Activated naive CD4-positive, alpha-beta T cell treated with anti-CD3 and anti-CD28 coated beads, Interleukin-2, amount 10 ng/mL, durations not matched to agents 7 days and 5 days (primary cell): Measurements from ENCODE around the gene RIT1.

Source experiments
- CTCF ChIA-PET: fragments of 350-600 bp; sonication (Branson Sonifier 250); formaldehyde crosslinking; loops from one replicate; lab custom pipeline; 2021; ENCODE audit warnings: antibody characterized with exemption; lab: Charles Lee
- DNase-seq: peaks from one replicate; pipeline ENCODE4 v3.0.0-alpha.2; 2020
- H3K27ac Mint-ChIP-seq: one replicate; pipeline ENCODE4 v1.8.0; 2021; ENCODE audit warnings: mild to moderate bottlenecking, moderate library complexity, mixed read lengths
- H3K27me3 Mint-ChIP-seq: one replicate; pipeline ENCODE4 v1.8.0; 2021; ENCODE audit warnings: mild to moderate bottlenecking, mixed read lengths
- H3K36me3 Mint-ChIP-seq: one replicate; pipeline ENCODE4 v1.8.0; 2021; ENCODE audit warnings: mixed read lengths
- H3K4me1 Mint-ChIP-seq: one replicate; pipeline ENCODE4 v1.8.0; 2021; ENCODE audit warnings: mixed read lengths
- H3K4me3 Mint-ChIP-seq: one replicate; pipeline ENCODE4 v1.8.0; 2021; ENCODE audit warnings: mild to moderate bottlenecking, moderate library complexity, mixed read lengths
- H3K9me3 Mint-ChIP-seq: one replicate; pipeline ENCODE4 v1.8.0; 2021; ENCODE audit warnings: mixed read lengths

Gene RIT1, protein sequence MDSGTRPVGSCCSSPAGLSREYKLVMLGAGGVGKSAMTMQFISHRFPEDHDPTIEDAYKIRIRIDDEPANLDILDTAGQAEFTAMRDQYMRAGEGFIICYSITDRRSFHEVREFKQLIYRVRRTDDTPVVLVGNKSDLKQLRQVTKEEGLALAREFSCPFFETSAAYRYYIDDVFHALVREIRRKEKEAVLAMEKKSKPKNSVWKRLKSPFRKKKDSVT

DNA sequence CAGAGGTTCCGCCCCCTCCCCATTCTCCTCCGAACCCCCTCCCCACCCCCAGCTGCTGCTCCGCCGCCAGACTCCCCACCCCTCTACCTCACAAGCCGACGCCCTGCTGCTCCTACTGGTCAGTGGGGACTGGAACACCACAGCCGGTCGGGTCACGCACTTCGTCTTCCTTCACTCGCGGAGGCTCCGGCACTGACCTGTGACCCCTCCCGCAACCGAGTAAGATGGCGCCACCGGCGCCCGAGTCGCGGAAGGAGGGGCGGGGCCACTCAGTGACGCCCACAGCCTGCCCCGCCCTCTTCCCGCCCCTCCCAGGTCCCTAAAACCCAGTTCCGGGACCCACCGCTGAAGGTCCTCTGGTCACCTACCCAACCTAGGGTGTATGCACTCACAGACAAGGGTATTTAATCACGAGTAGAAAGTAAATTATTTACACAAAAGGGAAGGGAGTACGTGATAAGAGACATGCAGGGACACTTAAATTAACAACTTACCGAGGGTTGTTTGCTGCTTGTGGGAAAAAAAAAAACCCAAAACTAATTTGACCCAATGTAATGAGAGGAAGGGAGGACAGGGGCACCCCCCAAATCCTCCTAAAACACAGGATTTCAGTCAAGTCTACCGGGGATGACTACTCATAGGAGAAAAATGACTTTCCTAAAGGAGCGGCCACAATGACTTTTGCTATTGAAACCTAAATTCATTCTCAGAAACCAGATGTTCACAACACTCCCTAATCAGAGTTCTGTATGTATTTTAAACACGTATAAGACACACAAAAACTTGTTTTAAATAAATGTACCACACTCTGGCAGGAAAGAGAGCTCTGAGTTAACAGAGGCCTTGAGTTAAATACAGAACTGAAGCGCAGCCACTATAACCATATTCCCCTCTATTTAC lies at the start of gene RIT1:
Gene RIT1 (minus strand): TSS at position 194 of the 900 bp plus-strand sequence. CDS start 588 bp downstream, outside the sequence.
- peak within 1 kb of the TSS; percentile 92 for H3K27ac Mint-ChIP-seq
- no peaks in the 10 kb centered on the region for H3K9me3 Mint-ChIP-seq
- H3K27me3 Mint-ChIP-seq = no peaks in the 10 kb centered on the region
- H3K4me1 Mint-ChIP-seq = peaks cover 34% of the 10 kb centered on the region
- H3K36me3 Mint-ChIP-seq = peaks cover 54% of the 10 kb centered on the region
- CTCF ChIA-PET = interaction anchor here (2.0 kb wide), 1 partner anchor 79 kb away, joined by 5 read pairs; no protein-coding TSS in a partner anchor
- H3K4me3 Mint-ChIP-seq = peak within 1 kb of the TSS; percentile 93
- DNase-seq = peak; percentile 91

DNA sequence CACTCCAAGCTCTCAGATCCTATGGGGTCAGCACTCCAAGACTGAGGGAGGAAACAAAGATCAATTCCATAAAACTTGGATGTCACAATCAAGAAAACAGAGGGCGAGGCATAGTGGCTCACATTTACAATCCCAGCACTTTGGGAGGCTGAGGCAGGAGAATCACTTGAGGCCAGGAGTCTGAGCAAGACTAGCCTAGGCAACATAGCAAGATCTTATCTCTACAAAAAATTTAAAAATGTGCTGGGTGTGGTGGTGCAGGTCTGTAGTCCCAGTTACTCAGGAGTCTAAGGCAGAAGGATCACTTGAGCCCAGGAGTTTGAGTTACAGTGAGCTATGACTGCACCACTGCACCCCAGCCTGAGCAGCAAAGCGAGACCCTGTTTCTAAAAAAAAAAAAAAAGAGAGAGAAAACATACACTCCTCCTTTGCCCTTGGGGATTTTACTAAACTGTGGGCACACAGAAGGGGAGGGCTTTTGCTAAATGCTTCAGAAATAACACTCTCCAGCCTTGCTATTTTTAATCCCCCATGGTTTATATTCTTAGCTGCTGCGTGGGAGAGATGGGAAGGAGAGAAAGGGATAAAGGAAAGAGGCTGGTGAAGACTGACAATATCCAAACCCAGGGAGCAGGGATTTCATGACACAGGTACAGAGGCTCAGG lies 49.1 kb upstream of the RIT1 start:
- Mint-ChIP-seq H3K27me3 (no peaks in the 10 kb centered on the region), H3K27ac (no peak overlapping the region), H3K4me1 (peaks cover 30% of the 10 kb centered on the region), H3K4me3 (no peak overlapping the region), H3K9me3 (no peaks in the 10 kb centered on the region), H3K36me3 (peaks cover 62% of the 10 kb centered on the region)
- CTCF ChIA-PET = no interaction called here
- DNase-seq = no peak

DNA sequence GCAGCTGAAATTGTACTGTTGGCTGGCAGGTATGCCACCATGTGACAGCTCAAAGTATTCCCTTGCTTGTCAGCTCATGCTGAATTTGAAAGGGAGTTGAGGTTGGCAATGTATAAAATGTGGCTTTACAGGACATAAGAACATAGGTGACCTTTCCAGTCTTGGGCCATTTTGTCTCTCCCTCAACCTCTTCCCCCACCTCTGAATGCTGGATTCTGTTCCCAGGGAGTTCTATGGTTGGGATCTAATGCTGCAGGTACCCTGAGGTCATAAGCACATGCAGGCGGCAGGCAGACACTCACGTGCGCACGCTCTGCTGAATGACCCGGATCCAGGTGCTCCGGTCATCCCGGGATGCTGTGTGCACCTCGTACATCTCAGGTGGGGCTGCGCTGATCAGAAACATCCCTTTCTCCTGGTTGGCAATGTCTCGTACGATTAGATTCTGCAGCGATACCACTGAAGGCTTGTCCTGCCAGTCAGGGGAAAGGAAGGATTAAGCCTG lies 46.3 kb upstream of the RIT1 start:
- Mint-ChIP-seq H3K27me3 (no peaks in the 10 kb centered on the region), H3K4me1 (peaks cover 21% of the 10 kb centered on the region), H3K36me3 (peaks cover 63% of the 10 kb centered on the region), H3K9me3 (no peaks in the 10 kb centered on the region), H3K27ac (peak overlapping the region; percentile 61), H3K4me3 (no peak overlapping the region)
- CTCF ChIA-PET = interaction anchor here (0.8 to 1.2 kb wide), 4 partner anchors 11 to 32 kb away, joined by 3 to 4 read pairs (median 4); no protein-coding TSS in a partner anchor
- DNase-seq = no peak

DNA sequence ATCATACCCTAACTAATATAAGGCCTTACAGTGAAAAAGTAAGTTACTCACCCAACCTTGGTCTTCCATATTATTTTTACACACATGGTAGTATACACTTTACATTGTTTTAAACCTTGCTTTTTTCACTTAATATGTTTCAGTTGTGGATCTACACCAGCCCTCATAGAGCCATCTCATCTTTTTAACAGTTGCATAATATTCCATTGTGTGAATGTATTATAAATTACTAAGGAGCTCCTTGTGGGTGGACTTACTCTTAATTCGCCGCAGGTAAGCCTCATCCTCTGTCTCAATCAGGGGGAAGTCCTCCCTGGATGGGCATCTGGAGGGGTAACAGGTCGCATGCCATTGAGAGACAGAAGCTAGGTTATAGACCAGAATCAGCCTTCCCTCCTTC lies 43.5 kb upstream of the RIT1 start:
- DNase-seq = no peak
- H3K27me3 Mint-ChIP-seq = no peaks in the 10 kb centered on the region
- H3K36me3 Mint-ChIP-seq = peaks cover 59% of the 10 kb centered on the region
- peak overlapping the region; percentile 66 for H3K27ac Mint-ChIP-seq
- no peaks in the 10 kb centered on the region for H3K9me3 Mint-ChIP-seq
- CTCF ChIA-PET = interaction anchor here (0.7 to 1.6 kb wide), 3 partner anchors 8 to 21 kb away, joined by 3 to 4 read pairs (median 3); partner anchors contain the start of gene KHDC4
- peaks cover 7% of the 10 kb centered on the region for H3K4me1 Mint-ChIP-seq
- H3K4me3 Mint-ChIP-seq = no peak overlapping the region

DNA sequence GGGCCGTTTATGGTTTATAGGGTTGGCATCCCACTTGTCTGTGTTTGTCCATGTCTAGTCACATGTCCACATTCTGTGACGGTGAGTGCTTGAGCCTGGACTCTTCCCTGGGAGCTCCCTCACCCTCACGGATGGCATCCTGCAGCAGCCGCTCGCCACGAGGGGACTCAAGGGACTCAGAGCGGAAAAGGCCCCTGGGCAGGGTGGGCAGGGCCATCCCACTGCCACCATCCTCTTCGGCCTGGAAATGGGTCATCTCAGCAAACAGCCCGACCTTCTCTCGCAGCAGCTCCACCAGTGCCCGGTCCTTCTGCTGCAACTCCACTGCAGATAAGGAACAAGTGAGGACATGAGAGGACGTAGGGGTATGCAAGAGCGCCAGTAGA lies 41.3 kb upstream of the RIT1 start:
- CTCF ChIA-PET = no interaction called here

DNA sequence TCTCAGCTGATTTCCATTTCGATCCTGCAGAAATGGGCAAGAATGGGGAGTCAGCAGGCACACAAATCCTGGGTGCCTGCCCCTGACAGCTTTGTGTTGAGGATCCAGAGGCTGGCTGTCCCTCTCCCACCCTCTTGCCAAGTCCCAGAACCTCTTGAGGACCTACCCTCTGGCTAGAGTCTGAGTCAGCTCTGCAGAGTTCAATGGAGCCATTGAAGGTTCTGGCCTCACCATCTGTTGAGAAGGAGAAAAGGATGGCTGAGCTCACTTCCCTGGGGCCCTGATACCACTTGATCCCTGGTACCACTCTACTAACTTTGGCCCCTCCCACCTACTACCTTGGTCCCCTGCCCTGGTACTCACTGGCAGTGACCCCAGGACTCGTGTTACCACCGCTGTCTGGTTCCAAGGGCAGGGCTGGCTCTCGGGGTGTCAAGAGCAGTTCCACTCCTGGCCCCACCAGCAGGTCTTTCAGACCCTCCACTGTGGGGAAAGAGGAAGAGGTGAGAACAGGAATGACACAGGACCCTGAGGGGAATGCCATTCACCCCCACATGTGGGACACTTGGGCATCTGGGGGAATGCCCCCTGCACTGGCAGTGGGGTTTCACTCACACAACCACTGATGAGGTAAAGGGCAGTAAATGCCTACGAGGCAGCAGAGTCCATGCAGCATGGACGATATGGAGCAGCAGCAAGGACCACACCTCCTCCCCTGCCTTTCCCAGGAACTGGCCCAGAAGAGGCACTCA lies 40.8 kb upstream of the RIT1 start:
- Mint-ChIP-seq H3K9me3 (no peaks in the 10 kb centered on the region), H3K4me1 (peaks cover 21% of the 10 kb centered on the region), H3K36me3 (peaks cover 53% of the 10 kb centered on the region), H3K4me3 (no peak overlapping the region), H3K27ac (peak overlapping the region; percentile 35), H3K27me3 (no peaks in the 10 kb centered on the region)
- CTCF ChIA-PET = no interaction called here
- DNase-seq = no peak

More for the DNA sequence above, 41.3 kb upstream of the RIT1 start:
- Mint-ChIP-seq H3K4me1 (peaks cover 15% of the 10 kb centered on the region), H3K36me3 (peaks cover 53% of the 10 kb centered on the region), H3K27me3 (no peaks in the 10 kb centered on the region), H3K9me3 (no peaks in the 10 kb centered on the region), H3K4me3 (no peak overlapping the region), H3K27ac (peak overlapping the region; percentile 19)
- DNase-seq = no peak

DNA sequence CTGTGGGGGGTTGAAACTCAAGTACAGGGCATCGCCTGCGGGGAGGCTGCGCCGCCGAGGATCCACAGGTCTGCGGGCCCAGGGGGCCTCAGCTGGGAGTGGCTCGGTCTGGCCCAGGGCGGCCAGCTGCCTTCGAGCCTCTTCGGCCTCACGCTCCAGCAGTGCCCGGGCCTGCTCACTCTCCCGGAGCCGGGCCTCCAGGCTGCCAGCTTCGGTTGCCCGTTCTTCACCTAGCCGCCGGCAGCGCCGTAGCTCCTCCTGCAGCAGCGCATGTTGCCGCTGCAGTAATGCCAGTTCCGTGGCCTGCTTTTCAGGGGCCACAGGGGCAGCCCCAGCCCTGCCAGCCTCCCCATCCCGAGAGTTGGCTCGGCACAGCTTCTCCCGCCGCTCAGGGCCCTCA lies 39.7 kb upstream of the RIT1 start:
- Mint-ChIP-seq H3K4me1 (peaks cover 32% of the 10 kb centered on the region), H3K36me3 (peaks cover 63% of the 10 kb centered on the region), H3K27ac (peak overlapping the region; percentile 72), H3K9me3 (no peaks in the 10 kb centered on the region), H3K4me3 (no peak overlapping the region), H3K27me3 (no peaks in the 10 kb centered on the region)
- CTCF ChIA-PET = no interaction called here
- DNase-seq = no peak

DNA sequence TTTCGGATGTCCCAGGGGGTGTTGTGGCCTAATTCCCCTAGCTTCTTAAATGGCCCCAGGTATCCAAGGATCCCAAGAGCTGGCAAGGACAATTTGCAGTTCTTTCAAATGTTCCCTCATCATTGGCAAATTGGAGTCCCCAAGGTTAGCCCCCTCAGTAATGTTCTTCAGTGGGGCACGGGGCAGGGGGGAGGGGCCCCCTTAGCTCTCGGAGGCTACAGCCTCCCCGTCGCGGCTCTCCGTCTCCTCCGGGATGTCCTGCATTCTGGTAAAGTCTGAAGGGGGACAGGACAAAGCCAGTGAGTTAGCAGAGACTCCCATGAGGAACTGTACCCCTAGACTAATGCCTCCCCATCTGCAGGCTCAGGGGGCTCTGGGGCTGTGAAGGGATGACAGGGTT lies 36.6 kb upstream of the RIT1 start:
- Mint-ChIP-seq H3K36me3 (peaks cover 55% of the 10 kb centered on the region), H3K4me3 (no peak overlapping the region), H3K27me3 (no peaks in the 10 kb centered on the region), H3K27ac (peak overlapping the region; percentile 88), H3K9me3 (no peaks in the 10 kb centered on the region), H3K4me1 (peaks cover 47% of the 10 kb centered on the region)
- no peak for DNase-seq
- CTCF ChIA-PET = interaction anchor here (1.5 to 2.7 kb wide), 2 partner anchors 10 to 42 kb away, joined by 3 to 11 read pairs; no protein-coding TSS in a partner anchor

DNA sequence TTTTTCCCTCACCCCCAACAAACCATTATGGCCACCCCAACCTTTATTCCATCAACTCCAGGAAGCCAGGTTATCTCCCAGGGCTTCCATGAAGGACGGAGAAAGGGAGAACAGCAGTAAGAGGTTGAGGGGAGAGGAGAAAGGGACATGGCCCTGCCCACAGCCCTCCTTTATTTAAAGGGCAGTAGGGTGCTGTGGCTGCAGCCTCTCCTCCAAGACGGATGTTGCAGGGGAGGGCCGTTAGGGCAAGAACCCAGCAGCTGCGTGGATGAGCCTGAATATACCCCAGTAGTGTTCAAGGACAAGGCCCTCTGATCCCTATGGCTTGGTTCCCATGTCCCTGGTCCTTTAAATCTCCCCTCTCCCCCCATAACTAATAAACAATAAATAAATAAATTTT lies 36.1 kb upstream of the RIT1 start:
- H3K27me3 Mint-ChIP-seq = no peaks in the 10 kb centered on the region
- H3K27ac Mint-ChIP-seq = peak overlapping the region; percentile 88
- H3K4me3 Mint-ChIP-seq = no peak overlapping the region
- peaks cover 49% of the 10 kb centered on the region for H3K4me1 Mint-ChIP-seq
- peaks cover 51% of the 10 kb centered on the region for H3K36me3 Mint-ChIP-seq
- DNase-seq = no peak
- no peaks in the 10 kb centered on the region for H3K9me3 Mint-ChIP-seq
- CTCF ChIA-PET = interaction anchor here (1.5 to 2.7 kb wide), 2 partner anchors 9 to 42 kb away, joined by 3 to 11 read pairs; no protein-coding TSS in a partner anchor

DNA sequence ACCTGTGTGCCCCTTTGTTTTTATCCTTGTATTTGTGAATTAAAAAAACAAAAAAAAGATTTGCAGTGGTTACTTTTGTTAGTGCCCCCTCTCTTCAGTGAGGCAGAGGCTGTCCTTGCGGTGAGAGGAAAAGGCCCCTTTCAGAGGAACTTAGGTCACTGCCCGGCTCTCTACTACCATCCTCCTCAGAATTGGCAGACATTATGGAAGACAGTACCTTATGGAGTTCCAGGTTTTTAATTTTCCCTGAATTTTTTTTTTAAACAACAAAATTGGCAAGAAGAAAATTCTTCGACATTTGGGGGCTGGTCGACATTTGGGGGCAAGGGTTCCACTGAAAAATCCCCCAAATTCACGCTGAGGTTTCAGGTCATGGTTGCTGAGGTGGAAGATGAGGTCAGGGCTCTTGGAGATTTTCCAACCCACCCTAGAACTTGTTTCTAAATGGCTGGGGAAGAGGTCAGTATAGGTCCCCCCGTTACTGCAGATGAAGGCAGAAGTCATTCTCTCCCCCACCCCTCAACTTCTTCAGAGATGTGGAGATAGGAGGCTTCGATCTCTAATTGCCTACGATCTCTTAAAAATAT lies 35.6 kb upstream of the RIT1 start:
- CTCF ChIA-PET = interaction anchor here (1.0 to 4.4 kb wide), 7 partner anchors 8 to 120 kb away, joined by 3 to 32 read pairs (median 4); partner anchors contain the start of genes ARHGEF2 and KHDC4
- Mint-ChIP-seq H3K9me3 (no peaks in the 10 kb centered on the region), H3K4me1 (peaks cover 55% of the 10 kb centered on the region), H3K4me3 (no peak overlapping the region), H3K27ac (peak overlapping the region; percentile 88), H3K36me3 (peaks cover 45% of the 10 kb centered on the region), H3K27me3 (no peaks in the 10 kb centered on the region)
- DNase-seq = no peak

DNA sequence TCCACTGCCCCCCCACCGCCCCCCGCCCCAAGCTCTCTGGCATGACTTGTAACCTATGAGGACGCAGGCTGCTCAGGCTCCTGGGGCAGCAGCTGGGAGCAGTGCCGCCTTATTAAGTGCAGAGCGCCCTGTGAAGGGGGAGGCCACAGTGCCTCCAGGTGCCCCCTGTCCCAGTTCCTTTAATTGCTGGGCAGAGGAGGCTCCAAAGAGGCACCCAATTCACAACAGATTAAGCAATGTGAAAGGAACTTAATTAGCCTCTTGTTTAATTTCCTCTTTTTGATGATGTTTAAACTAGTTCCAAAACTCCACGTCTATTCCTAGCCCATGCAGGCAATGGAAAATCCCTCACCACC lies 33.3 kb upstream of the RIT1 start:
- H3K4me1 Mint-ChIP-seq = peaks cover 70% of the 10 kb centered on the region
- H3K27ac Mint-ChIP-seq = peak overlapping the region; percentile 85
- CTCF ChIA-PET = interaction anchor here (1.0 to 4.4 kb wide), 4 partner anchors 10 to 45 kb away, joined by 3 to 32 read pairs (median 12); partner anchors contain the start of genes ARHGEF2 and KHDC4
- no peaks in the 10 kb centered on the region for H3K9me3 Mint-ChIP-seq
- no peak for DNase-seq
- H3K27me3 Mint-ChIP-seq = no peaks in the 10 kb centered on the region
- peaks cover 29% of the 10 kb centered on the region for H3K36me3 Mint-ChIP-seq
- no peak overlapping the region for H3K4me3 Mint-ChIP-seq

DNA sequence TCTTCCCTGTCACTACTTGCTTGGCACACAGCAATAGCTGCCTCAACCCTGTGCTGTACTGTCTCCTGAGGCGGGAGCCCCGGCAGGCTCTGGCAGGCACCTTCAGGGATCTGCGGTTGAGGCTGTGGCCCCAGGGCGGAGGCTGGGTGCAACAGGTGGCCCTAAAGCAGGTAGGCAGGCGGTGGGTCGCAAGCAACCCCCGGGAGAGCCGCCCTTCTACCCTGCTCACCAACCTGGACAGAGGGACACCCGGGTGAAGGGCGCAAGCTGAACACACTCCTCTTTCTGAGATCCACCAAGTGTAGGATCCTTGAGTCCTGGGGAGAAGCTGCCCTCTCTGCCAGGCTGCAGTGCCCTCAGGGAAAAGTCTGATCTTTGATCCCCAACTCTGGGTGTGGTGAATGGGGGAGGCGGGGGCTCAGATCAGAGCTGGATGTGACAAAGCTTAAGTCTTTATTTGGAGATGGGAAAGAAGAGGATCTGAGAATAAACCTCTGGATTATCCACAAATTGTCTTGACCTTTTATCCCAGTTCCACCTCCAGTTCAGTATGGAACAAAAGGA lies 31.5 kb upstream of the RIT1 start:
- no peak for DNase-seq
- H3K4me3 Mint-ChIP-seq = no peak overlapping the region
- CTCF ChIA-PET = interaction anchor here (1.2 to 4.4 kb wide), 2 partner anchors 47 to 124 kb away, joined by 4 to 32 read pairs; no protein-coding TSS in a partner anchor
- no peaks in the 10 kb centered on the region for H3K27me3 Mint-ChIP-seq
- peak overlapping the region; percentile 85 for H3K27ac Mint-ChIP-seq
- H3K4me1 Mint-ChIP-seq = peaks cover 70% of the 10 kb centered on the region
- no peaks in the 10 kb centered on the region for H3K9me3 Mint-ChIP-seq
- peaks cover 24% of the 10 kb centered on the region for H3K36me3 Mint-ChIP-seq
